Stimulated activated CD8-positive, alpha-beta memory T cell treated with anti-CD3 and anti-CD28 coated beads, Interleukin-12 subunit alpha, Interleukin-12 subunit beta, amount 100 ng/mL, for 24 hours (primary cell): Measurements from ENCODE around the gene RPRD1B.
"Not testable (repeated sequence)": the region's sequence is repeated elsewhere in the genome, so short reads cannot be mapped to it uniquely, and the experiment has no call there.

Experiments used
- DNase-seq: peaks from one replicate; pipeline ENCODE4 v3.0.0-alpha.2; 2020; ENCODE audit errors: extremely low read depth

Gene RPRD1B

DNA sequence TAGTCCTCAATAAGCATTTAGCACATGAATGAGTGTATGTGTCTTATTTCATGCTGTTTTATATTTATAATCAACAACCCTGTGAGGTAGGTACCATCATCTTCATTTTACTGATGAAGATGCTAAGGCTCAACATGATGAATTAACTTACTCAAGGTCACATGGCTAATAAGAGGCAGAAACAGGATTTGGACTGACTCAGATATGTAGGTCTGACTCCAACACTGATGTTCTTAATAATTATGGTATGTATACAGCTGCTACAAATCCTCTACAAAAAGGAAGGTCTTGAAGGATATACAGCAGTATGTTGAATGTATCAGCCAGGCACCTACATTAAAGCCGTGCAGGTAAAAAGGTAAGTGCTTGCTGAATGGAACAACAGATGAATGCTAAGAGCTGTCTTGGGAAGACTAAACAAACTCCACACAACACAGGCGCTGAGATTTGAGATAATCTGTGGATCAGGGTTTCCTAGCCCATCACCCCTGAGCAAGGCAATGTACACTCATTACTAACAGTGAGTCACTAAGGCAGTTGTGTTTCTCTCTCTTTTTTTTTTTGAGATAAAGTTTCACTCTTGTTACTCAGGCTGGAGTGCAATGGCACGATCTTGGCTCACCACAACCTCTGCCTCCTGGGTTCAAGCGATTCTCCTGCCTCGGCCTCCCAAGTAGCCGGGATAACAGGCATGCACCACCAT is 32.2 kb upstream of the RPRD1B start:
- no peak for DNase-seq

DNA sequence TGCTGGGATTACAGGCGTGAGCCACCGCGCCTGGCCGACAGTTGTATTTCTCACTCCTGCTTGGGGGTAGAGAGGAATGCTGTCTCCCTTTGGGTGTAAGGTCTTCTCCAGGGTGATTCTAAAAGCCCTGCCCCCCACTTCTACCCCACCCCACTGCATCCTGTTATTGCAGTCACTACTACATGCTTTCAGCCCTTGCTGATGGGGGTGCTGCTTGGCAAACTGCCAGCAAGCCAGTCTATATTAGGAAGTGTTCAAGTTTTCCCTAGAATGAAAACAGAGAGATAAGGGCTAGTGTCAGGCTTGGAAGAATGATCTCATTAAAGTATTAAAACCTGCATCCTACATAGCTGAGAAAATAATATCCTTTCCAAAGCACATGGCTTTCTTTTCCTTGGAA is 31.6 kb upstream of the RPRD1B start:
- DNase-seq, result no peak

DNA sequence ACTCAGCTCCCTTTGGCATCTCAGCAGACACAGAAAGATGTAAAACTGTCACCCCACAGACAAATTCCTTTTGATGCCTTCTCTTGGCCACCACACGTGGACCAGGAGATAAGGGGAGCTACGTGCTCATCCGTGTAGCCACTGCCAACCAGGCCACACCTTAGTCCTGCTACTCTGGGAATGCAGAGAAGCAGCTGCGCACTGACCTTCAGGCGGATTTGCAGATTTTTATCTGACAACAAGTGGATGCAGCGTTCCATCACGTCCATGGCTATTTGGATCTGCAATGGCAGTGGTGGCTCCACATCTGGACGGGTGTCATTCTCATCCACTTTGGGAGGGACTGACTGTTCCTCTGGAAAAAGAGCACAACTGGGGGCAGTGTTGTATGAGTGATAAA is 31.1 kb upstream of the RPRD1B start:
- DNase-seq, result no peak

DNA sequence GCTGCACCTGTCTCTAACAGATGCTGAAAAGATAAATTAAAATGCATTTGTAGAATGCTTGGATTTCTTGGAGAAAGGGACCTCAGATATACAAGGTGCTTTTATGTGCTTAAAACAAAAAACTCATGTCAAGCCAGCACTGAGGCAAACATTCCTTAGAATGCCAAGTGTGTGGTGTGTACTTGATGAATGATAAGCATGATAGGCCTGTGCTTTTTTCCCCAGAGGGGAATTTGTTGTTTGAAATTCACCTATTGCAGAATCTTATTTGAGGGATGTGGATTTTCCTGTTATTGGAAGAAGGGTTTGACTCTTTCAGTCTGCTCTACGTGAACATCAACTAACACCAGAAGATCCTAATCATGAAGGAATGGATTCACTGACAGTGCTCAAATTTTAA is 29.1 kb upstream of the RPRD1B start:
- DNase-seq, result no peak

DNA sequence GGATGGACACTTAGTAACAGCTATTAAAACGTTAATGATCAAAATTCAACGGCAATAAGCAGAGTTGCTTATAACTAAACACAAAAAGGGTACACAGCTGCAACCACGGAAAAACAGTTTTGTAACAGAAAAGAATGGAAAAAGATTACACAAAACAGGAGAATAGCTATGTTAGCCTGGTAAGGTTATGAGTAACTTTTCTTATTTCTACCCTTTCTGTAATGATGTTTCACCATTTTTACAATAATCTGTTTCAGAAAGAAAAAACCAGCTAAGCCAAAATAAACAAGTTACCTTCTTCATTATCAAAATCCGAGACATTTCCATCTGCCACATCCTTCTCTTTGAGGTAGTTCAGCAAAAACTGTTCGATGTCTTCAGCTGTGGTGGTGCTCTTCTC is 27.6 kb upstream of the RPRD1B start:
- DNase-seq, result no peak

DNA sequence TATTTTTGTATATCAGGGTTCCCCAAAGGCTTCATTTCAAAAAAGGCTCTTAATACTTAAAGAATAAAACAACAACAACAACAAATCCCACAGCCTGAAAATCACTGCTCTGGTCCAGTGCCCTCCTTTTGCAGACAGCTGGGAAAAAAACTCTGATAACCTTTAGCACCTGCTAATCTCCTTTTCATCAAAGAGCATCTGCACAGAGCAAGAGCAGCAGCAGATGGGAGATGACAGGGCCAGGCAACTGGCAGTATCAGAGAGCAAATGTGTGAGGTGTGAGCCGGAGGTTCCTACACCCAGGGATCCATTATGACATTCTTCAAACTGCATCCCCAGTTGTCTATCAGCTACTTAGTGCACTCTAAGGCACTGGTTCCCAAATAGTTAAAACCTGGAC is 26.0 kb upstream of the RPRD1B start:
- no peak for DNase-seq

DNA sequence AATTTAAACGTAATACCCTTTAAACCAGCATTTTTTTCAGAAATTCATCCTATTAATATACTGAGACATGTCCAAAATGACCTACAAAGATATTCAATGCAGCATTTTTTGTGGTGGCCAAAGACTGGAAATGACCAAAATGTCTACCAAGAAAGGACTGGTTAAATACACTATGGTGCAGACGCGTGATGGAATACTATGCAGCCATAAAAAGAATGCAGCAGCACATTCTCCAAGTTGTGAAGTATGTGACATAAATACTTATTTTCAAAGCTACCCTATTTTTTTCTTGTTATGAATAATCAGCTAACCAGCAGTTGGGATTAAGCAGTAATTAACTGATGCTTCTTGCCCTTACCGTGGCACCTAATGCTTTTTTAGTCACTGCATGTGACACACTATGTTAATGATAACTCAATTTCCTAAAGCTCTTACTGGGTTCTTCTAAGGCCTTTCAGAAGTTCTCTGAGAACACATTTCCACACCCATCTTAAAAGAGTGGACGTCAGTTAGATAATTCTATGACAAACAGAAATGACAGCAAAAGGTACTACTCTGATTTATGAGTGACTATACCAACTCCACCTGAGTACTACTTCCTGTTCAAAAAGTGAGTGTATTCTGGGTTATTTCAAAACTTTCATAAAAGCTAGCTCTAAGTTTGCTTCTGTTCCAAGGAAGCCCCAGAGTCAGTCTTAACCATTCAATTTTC is 25.2 kb upstream of the RPRD1B start:
- DNase-seq, result no peak

DNA sequence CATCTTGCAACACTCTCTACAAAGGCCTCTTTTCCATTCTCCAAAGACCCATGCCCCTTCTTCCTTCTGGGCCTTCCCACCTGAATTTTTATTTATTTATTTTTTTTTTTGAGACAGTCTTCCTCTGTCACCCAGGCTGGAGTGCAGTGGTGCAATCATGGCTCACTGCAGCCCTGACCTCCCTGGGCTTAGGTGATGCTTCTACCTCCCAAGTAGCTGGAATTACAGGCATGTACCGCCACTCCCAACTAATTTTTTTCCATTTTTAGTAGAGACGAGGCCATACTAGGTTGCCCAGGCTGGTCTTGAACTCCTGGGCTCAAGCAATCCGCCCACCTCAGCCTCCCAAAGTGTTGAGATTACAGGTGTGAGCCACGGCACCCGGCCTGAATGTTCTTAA is 24.1 kb upstream of the RPRD1B start:
- not testable (repeated sequence) for DNase-seq

DNA sequence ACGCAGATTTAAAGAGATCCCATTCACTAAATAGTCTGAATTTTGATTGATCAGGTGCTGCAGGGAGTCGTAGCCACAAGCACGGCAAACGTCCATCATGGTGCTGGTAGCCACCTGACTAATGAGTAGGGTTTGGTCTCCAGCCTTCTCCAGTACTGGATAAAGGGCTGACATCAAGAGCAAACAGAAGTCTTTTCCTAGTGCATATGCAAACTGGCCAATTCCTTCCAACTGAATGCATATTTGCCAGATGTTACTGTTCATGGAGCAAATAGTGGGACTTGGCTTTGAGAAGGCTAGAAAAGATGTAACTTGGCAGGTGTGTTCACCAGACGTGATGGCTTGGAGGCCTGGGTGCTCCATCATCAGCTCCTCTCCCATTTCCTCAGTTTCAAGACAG is 21.9 kb upstream of the RPRD1B start:
- no peak for DNase-seq

DNA sequence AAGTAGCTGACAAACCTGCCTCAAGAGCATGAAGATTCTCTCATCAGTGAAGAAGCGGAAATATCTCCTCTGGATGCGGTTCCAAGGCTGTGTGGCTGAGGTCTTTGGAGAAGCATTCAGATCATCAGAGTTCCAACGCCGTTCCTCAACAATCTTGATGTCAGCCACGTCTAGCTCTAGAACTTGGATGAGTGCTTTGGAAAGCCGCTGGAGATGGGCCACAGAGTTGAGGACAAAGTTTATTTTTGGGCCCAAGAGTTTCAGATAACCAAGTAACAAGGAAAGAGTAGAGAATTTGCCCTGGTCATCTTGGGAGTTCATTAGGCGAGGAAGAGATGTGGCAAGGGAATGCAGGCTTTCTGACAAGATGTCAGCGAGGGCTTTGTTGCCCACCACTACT is 21.2 kb upstream of the RPRD1B start:
- no peak for DNase-seq

DNA sequence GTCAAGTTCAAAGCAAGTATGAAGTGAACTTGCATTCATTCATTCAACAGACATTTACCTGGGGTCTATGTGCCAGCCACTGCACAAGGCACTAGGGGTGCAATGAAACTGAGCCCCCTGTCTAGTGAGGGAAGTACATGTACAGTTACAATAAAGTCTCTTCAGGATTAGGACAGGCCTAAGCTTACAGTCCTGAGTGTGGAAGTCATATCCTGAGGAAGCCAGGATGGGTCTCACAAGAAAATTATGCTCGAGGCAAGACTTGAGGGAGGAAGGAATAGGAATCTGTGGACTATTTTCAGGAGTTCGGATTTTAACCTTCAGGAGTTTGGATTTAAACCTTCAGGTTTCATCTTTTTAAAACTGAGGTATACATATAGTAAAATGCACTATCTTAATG is 19.7 kb upstream of the RPRD1B start:
- DNase-seq, result no peak

DNA sequence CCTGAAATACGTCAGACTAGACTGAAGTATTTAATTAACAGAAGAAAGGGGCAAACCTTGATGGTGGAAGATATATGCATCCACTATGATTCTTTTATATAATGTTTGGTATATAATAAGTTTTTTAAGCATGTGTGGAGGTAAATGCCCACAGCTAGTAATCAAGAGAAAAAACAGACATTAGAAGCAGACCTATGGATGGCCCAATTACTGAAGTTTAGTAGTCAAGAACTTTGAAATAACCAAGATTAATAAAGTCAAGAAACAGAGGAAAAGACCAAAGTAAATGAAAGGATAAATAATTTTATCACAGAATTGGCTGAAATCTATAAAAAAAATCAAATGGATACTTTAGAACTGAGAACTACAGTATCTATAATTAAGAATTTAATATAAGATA is 15.6 kb upstream of the RPRD1B start:
- DNase-seq, result no peak

DNA sequence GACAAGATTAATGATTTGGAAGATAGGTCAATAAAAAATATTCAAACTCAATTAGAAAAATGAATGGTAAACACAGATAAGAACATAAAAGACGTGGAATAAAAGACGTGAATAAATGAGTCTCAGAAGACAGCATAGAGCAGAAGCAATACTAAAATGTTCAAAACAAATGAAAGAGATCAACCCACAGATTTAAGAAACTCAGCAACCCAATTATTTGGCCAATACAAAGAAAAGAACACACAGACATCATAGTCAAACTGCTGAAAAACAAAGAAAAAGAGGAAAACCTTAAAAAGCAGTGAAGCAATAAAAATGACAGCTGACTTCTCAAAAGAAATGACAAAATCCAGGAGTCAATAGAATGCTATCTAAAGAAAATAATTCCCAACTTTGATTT is 15.2 kb upstream of the RPRD1B start:
- DNase-seq, result no peak

DNA sequence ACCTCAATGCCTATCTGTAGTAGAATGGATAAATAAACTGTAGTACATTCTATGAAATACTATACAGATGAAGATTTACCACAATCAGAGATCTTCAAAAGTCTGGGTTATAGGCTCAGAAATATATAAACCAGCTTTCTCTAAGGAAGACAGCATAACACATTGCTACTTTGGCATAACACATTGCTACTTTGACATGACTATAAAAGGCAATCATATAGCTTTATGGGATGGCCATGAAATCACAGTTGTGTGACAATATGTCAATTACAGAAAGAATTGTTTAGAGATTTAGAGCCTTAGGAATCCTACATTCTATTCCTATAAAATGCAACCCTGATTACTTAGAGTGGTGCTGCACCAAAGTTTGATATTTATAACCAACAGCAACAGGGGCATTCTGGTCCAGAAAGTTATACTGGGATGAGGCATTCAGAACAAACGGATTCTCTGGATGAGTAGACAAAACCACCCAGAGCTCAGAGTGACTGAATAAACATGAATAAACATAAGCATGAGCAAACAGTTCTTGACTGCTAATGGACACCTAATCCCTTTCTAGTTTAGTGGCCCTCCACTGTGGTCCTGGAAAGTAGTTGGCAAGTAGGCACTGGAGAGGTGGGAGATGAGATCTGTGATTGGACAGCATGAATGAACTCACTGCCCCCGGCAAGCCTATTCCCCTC is 12.3 kb upstream of the RPRD1B start:
- DNase-seq, result no peak

DNA sequence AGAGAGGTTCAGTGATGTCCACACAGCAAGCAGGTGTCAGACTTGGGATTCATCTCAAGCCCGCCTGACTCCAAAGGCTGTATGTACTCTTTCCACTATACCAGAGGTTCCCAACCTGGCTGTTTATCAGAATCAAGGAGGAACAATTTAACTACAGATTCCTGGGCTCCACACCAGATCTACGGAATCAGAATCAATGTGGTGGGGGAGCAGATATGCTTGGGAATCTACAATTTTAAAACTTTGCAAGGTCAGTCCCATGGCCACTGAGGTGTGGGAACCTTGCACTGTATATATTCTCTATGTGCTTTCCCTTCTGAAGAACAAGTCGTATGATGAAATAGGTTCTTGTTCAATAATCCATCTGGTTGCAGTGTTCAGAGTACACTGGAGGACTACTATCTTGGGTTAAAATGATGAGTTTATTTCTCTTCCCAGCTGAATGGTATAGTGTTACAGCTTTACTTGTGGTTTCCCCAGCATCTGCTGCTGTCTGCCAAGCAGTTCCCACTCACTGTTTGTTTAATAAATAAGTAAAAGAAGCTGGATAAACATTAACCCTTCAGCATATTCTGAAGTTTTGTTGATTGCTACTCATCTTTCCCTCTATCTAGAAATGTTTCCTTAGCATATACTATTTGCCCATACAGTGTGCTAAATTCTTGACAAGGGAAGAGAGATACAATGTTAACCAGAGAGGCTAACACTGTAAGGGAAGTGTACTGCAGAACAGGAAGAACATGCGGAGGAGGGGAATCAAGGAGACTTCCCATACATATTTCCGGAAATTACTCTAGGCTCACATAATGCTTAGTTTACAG is 10.2 kb upstream of the RPRD1B start:
- no peak for DNase-seq

DNA sequence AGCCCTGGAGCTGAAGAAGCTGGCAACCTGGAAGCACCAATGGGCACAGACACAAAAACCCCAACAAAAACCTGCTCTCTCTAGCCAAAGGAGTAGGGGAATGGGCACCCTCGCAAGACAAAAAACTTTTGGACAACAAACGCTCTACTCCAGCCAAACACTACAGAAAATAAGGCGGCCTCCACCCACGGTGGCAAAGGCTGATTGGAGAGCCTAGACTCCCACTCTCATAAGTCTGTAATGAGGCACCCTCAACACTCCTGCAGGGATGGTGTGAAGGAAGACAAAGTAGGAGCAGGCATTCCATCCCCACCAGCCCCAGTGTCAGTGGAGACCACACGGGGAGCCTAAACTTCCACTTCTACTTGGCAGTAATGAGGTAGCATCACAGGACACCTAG is 9.1 kb upstream of the RPRD1B start:
- no peak for DNase-seq

DNA sequence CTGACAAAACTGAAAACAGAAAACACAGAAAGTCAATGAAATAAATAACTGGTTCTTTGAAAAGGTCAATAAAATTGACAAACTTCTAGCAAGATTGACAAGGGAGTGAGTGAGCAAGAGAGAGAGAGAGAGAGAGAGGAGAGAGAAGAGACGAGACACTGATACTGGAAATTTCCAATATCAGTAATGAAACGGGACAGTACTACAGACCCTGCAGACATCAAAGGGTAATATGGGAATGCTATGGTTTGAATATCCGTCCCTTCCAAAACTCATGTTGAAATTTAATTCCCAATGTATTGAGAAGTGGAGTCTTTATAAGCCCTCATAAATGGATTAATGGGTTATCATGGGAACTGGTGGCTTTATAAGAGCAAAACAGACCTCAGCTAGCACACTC is 4.1 kb upstream of the RPRD1B start:
- no peak for DNase-seq

DNA sequence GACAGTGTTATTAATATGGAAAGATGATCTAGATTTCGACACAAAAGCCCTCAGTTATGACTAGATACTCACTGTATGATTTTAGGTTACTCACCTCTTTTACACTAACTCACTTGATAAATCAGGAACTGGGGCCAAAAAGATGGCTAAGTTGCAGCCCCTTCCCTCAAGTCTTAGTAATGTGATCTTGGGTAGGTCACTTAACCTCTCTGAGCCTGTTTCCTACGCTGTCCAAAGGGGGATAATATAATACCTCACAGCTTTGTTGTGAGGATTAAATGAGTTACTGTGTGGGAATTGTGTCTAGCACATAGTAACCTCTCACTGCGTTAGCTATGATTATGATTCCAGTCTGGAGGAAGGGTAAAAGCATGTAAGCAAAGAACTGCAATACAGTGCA is 1.6 kb upstream of the RPRD1B start:
- DNase-seq, result no peak

DNA sequence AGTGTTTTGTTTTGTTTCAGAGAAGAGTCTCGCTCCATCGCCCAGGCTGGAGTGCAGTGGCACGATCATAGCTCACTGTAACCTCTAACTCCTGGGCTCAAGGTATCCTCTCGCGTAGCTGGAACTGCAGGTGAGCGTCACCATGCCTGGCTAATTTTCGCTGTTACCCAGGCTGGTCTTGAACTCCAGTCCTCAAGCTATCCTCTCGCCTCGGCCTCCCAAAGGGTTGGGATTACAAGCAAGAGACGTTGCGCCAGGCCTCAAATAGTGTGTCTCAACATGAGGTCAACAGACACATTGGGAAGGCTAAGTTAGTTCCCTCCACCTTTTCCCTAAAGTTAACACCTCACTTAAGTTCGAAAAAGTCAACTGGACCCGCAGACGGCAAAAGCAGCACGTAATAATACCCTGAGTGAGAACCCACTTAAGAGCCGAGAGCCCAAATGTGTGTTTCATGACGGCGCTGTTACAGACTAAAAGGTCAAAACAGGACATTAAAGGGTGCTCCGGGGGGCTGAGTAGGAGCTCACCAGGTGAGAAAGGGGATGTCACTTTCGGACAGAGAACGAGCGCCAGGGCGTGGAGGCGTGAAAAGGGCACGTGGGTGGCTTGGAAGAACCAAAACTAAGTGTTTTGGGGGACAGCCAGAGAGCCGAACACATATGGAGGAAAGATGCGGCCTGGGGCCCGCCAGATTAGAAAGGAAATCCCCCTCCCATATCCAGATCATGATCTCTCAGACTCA is 789 bp upstream of the RPRD1B start:
- DNase-seq, result peak; percentile 31

DNA sequence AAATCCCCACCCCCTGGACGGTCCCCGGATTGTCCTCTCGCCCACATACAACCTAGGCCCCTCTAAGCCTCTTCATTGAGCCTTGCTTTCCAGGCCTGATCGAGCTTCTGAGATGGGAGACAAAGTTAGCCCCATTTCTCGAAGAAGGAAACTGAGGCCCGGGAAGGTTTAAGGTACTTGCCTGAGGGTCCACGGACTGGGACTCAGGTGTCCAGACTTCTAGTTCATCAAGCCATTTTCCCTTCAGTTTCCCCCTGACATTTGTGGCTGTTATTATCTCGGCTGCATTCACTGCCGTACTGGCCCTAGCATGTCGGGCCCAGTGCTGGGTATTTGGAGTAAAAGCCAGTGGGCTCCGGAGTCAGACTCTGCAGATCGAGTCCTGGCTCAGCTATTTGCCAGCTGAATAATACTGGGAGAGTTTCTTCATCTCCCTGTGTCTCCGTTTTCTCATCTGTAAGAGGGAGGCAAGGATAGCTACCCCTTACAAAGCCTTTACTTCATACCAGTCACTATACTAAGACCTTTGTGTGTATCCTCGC is 633 bp downstream of the RPRD1B start:
- no peak for DNase-seq

DNA sequence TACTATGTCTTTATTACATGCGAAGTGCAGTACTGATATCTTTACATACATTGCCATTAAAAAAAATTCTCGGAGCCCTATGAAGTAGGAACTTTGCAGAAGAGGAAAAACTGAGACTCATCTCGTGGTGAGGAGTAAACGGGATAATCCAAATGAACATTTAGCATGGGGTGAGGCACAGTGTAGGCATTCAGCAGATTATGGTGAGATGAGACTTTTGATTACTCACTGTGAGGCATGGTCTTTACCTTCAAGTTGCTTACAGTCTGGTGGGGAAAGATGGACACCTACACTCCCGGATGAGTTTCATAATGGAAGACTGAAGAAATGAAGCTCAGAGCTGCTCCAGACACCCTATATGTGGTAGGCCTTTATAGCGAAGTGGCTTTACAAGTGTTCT is 1.4 kb downstream of the RPRD1B start:
- DNase-seq, result no peak
